ENCODE measurements around the gene AUTS2. TPM values are rescaled to one million over a fixed set of nuclear protein-coding genes. Genes with fewer than 3 reads are reported as not detected.

AUTS2 gene
- total RNA-seq, 4 donors from 2014 or later, result 29.8 to 114 (median 59.4) TPM

- no peaks in the 10 kb centered on the region for H3K36me3 ChIP-seq
- no peak overlapping the region for H3K4me3 ChIP-seq
- 79% methylated on average over 1 of the region's 1 CpG; no CpG with 5 or more reads in 1 of the 2 donors for WGBS, 2 donors (ENCODE audit: low coverage in 1 of 2)
- no peak for TF ChIP-seq EP300 (IDR thresholded peaks at IDR 0.05; ENCODE audit: low read depth)
- no peak for TF ChIP-seq CTCF (IDR thresholded peaks at IDR 0.05)
- TF ChIP-seq POLR2AphosphoS5 (IDR thresholded peaks at IDR 0.05), result no peak
- no peak for TF ChIP-seq POLR2A (IDR thresholded peaks at IDR 0.05)
- peaks cover 0 to 16% (median 7%) of the 10 kb centered on the region in 4 donors for H3K4me1 ChIP-seq
- intact Hi-C loops (cut with DNase I; ENCODE audit: low total_unique reads), result no loop called here
- H3K27ac ChIP-seq, result no peak overlapping the region
- H3K9me3 ChIP-seq, result no peaks in the 10 kb centered on the region
- in situ Hi-C loops (cut with MboI; ENCODE audit: low pct_ligation_motif_present in 1 of 4, low pct_unique_long_range_greater_than_20kb in 1 of 4, low sequenced_read_pairs in 3 of 4), result no loop called here
- no peak for DNase-seq
- no peaks in the 10 kb centered on the region for H3K27me3 ChIP-seq
Observed at GRCh38 chr7:70635633-70636032, 1037.4 kb downstream of the AUTS2 start.

GRCh38 chr7:70636169-70636568 lies 1037.9 kb downstream of the AUTS2 start:
- Histone ChIP-seq H3K4me1 (peaks cover 0 to 16% (median 7%) of the 10 kb centered on the region in 4 donors), H3K27me3 (no peaks in the 10 kb centered on the region), H3K9me3 (no peaks in the 10 kb centered on the region), H3K27ac (no peak overlapping the region), H3K4me3 (no peak overlapping the region), H3K36me3 (no peaks in the 10 kb centered on the region)
- intact Hi-C loops (cut with DNase I; ENCODE audit: low total_unique reads) (no loop called here), in situ Hi-C loops (cut with MboI; ENCODE audit: low pct_ligation_motif_present in 1 of 4, low pct_unique_long_range_greater_than_20kb in 1 of 4, low sequenced_read_pairs in 3 of 4) (no loop called here)
- 87 to 96% methylated on average over 3 to 6 of the region's 6 CpGs for WGBS, 2 donors (ENCODE audit: low coverage in 1 of 2)
- TF ChIP-seq CTCF (IDR thresholded peaks at IDR 0.05) (no peak), POLR2A (IDR thresholded peaks at IDR 0.05) (no peak), POLR2AphosphoS5 (IDR thresholded peaks at IDR 0.05) (no peak), EP300 (IDR thresholded peaks at IDR 0.05; ENCODE audit: low read depth) (no peak)
- DNase-seq, result no peak

- no peak for DNase-seq
- H3K27me3 ChIP-seq, result no peaks in the 10 kb centered on the region
- no peaks in the 10 kb centered on the region for H3K36me3 ChIP-seq
- no peak for TF ChIP-seq EP300 (IDR thresholded peaks at IDR 0.05; ENCODE audit: low read depth)
- TF ChIP-seq POLR2AphosphoS5 (IDR thresholded peaks at IDR 0.05), result no peak
- TF ChIP-seq POLR2A (IDR thresholded peaks at IDR 0.05), result no peak
- TF ChIP-seq CTCF (IDR thresholded peaks at IDR 0.05), result no peak
- intact Hi-C loops (cut with DNase I; ENCODE audit: low total_unique reads) (no loop called here), in situ Hi-C loops (cut with MboI; ENCODE audit: low pct_ligation_motif_present in 1 of 4, low pct_unique_long_range_greater_than_20kb in 1 of 4, low sequenced_read_pairs in 3 of 4) (no loop called here)
- no peak overlapping the region for H3K4me3 ChIP-seq
- WGBS, 2 donors (ENCODE audit: low coverage in 1 of 2), result 23% methylated on average over 1 of the region's 1 CpG; no CpG with 5 or more reads in 1 of the 2 donors
- no peaks in the 10 kb centered on the region for H3K9me3 ChIP-seq
- H3K4me1 ChIP-seq, result peaks cover 0 to 16% (median 7%) of the 10 kb centered on the region in 4 donors
- no peak overlapping the region for H3K27ac ChIP-seq
Observed at GRCh38 chr7:70637726-70638125, 1039.5 kb downstream of the AUTS2 start.

GRCh38 chr7:70638158-70639107 lies 1040.2 kb downstream of the AUTS2 start:
- peaks cover 0 to 16% (median 7%) of the 10 kb centered on the region in 4 donors for H3K4me1 ChIP-seq
- H3K27me3 ChIP-seq, result no peaks in the 10 kb centered on the region
- intact Hi-C loops (cut with DNase I; ENCODE audit: low total_unique reads) (no loop called here), in situ Hi-C loops (cut with MboI; ENCODE audit: low pct_ligation_motif_present in 1 of 4, low pct_unique_long_range_greater_than_20kb in 1 of 4, low sequenced_read_pairs in 3 of 4) (no loop called here)
- TF ChIP-seq CTCF (IDR thresholded peaks at IDR 0.05) (no peak), POLR2AphosphoS5 (IDR thresholded peaks at IDR 0.05) (no peak), POLR2A (IDR thresholded peaks at IDR 0.05) (no peak), EP300 (IDR thresholded peaks at IDR 0.05; ENCODE audit: low read depth) (no peak)
- 35 to 55% methylated on average over 12 to 17 of the region's 17 CpGs for WGBS, 2 donors (ENCODE audit: low coverage in 1 of 2)
- DNase-seq, result no peak
- no peak overlapping the region for H3K4me3 ChIP-seq
- H3K27ac ChIP-seq, result no peak overlapping the region
- H3K36me3 ChIP-seq, result no peaks in the 10 kb centered on the region
- no peaks in the 10 kb centered on the region for H3K9me3 ChIP-seq
